IPS-15b (cell line): ENCODE results near the gene GANAB.

Experiments used
- H3K27me3 ChIP-seq: one replicate; pipeline ENCODE4 v1.6.1; 2013; ENCODE audit warnings: low read length; ENCODE audit not compliant: control insufficient read depth, insufficient read depth
- H3K36me3 ChIP-seq: one replicate; pipeline ENCODE4 v1.6.1; 2013; ENCODE audit warnings: low read length; ENCODE audit not compliant: control insufficient read depth, insufficient read depth
- H3K4me1 ChIP-seq: one replicate; pipeline ENCODE4 v1.6.1; 2013; ENCODE audit warnings: mild to moderate bottlenecking, low read length; ENCODE audit not compliant: control insufficient read depth, insufficient read depth
- H3K4me3 ChIP-seq: one replicate; pipeline ENCODE4 v1.5.1; 2013; ENCODE audit warnings: low read depth, low read length
- H3K9ac ChIP-seq: one replicate; pipeline ENCODE4 v1.6.1; 2013; ENCODE audit warnings: low read depth, mild to moderate bottlenecking, low read length
- H3K9me3 ChIP-seq: one replicate; pipeline ENCODE4 v1.6.1; 2013; ENCODE audit warnings: mild to moderate bottlenecking, low read length; ENCODE audit not compliant: control insufficient read depth, insufficient read depth

The GANAB gene

DNA sequence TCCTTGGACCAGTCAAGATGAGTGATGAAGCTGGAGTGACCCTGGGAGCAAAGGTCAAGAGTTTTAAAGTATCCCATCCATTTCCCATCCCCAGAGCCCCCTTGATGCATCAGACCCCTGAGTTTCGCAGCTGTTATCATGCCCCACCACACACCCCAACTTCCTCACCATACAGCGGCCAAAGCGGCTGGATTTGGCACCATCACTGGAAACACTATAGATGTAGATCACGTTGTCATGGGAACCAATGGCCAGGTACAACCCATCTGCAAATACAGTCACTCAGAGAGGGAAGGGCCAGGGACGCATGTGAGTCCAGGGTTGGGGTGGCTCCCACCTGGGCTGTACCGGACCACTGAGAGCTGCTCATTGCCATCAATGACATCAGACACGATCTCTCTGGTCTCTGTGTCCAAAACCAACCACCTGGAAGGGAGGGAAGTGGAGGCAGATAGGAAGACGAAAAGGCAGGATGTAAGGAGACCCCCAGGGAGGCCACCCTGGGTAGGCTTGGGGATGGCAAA, 42.6 kb downstream of the GANAB start:
- peaks cover 5% of the 10 kb centered on the region for H3K36me3 ChIP-seq
- peaks cover 17% of the 10 kb centered on the region for H3K27me3 ChIP-seq
- H3K9me3 ChIP-seq, result no peaks in the 10 kb centered on the region
- H3K4me1 ChIP-seq, result peaks cover 11% of the 10 kb centered on the region
- H3K9ac ChIP-seq, result no peak overlapping the region
- H3K4me3 ChIP-seq, result no peak overlapping the region

DNA sequence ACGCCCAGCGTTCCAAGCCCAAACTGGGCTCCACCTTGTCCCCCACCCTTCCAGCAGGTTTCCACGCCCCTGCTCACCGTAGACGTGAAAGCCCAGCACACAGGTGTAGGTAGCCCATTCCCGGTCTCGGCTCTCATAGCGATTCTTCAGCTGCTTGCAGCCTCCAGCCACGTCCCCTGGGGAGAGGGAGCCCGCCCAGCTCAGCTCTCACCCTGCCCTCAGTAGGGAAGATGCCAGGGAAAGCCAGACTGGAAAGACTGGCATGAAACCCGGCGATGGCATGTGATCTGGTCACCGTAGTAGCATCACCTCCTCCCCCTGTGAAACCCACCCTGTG, 43.4 kb downstream of the GANAB start:
- H3K36me3 ChIP-seq, result peaks cover 9% of the 10 kb centered on the region
- H3K9me3 ChIP-seq, result no peaks in the 10 kb centered on the region
- H3K9ac ChIP-seq, result no peak overlapping the region
- peak overlapping the region; percentile 86 for H3K4me3 ChIP-seq
- H3K27me3 ChIP-seq, result peaks cover 17% of the 10 kb centered on the region
- peaks cover 11% of the 10 kb centered on the region for H3K4me1 ChIP-seq

DNA sequence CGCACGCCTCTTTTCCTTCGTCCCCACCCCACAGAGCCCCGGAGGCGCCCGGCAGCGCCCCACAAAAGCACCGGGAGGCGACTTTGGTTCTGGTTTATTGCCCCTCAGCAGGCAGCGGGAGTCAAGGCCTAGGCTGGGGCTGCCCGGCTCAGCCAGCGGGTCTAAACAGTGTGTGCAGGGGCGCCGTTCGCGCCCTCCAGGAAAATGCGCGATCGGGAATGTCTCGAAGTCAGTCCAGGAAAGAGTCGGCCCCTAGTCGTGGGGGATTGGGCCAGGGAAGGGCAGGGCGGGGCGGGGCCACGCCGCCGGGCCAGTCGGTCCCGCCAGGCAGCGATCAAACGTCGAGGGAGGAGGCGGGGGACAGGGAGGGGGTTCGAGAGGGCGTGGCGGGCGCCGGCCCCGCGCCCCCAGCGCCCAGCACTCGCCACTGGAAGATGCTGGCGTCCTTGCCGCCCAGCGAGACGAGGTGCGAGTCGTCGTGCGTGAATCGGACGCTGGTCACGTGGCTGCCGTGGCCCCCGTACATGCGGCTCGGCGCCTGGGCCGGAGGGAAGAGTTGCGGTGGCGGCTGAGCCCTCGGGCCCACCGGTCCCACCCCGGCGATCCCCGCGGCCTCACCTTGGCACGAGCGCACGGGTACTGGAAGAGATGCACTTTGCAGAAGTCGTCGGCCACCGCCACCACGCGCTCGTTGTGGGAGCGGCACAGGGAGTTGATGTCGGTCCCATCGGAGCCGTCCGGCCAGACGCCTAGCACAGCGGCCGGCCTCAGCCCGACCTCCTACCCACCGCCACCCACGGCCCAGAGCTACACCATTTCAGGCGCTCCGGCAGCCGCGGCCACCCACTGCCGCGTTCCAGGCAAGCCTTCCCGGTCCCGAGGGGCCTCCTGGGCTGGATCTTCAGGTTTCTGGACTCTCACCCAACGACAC, 44.0 kb downstream of the GANAB start:
- no peaks in the 10 kb centered on the region for H3K9me3 ChIP-seq
- peak overlapping the region; percentile 48 for H3K9ac ChIP-seq
- H3K4me1 ChIP-seq, result peaks cover 11% of the 10 kb centered on the region
- H3K27me3 ChIP-seq, result peaks cover 17% of the 10 kb centered on the region
- H3K4me3 ChIP-seq, result peak overlapping the region; percentile 86
- H3K36me3 ChIP-seq, result peaks cover 16% of the 10 kb centered on the region

DNA sequence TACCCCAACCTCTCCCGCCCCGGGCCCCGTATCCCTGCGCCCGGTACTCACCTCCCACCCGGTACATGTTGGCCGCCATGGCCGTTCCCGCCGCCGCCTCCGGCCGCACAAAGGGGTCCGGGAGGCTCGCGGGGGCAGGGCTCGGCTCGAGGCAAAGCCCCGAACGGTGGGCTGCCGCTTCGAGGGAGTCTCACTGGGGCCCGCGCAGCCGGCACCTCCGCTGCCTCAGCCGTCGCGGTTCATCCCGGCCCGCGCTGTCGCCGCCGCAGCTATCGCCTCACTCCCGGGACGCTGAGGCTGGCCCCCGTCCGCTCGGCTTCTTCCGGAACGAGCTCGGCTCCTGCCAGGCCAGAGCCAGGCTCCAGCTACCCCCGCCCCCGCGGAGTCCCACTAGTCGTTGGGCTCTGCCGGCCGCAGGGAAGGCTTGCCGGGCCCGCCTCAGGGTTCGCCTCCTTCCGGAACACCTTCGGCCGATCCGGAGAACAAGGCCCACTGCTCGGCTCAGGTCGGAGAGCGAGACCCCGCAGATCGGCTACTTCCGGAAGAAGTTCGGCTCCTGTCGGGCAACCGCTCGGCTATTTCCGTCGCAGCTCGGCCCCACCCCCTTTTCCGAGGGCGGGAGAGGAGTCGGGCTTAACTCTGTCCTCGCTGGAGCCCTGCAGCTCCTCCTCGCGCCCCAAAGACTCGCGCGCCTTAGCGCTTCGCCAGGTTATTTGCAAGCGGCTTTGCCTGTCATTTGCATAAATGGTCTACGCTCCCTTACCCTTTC, 44.9 kb downstream of the GANAB start, which contains the start of gene MTA2:
Gene MTA2 (minus strand): TSS at position 494 of the 769 bp plus-strand sequence. CDS start 415 bp downstream, at position 79.
- Histone ChIP-seq H3K4me3 (peak within 1 kb of the TSS; percentile 86), H3K36me3 (peaks cover 22% of the 10 kb centered on the region), H3K9ac (peak within 1 kb of the TSS; percentile 87), H3K27me3 (peaks cover 17% of the 10 kb centered on the region), H3K4me1 (peaks cover 11% of the 10 kb centered on the region), H3K9me3 (no peaks in the 10 kb centered on the region)

DNA sequence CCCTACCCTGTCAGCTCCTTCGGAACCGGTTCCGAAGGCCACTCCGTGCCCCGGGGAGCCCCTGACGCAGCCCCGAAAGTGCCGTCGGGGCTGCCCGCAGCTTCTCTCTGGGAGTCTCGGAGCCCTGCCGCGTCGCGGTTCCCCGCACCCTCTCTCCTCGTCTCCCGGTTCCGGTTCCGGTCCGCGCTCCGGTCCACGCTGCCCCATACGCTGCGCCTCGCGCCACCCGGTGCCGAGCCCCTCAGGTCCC, 45.4 kb downstream of the GANAB start:
- H3K4me3 ChIP-seq, result peak overlapping the region; percentile 86
- H3K4me1 ChIP-seq, result peaks cover 11% of the 10 kb centered on the region
- peaks cover 17% of the 10 kb centered on the region for H3K27me3 ChIP-seq
- peak overlapping the region; percentile 87 for H3K9ac ChIP-seq
- peaks cover 25% of the 10 kb centered on the region for H3K36me3 ChIP-seq
- no peaks in the 10 kb centered on the region for H3K9me3 ChIP-seq

DNA sequence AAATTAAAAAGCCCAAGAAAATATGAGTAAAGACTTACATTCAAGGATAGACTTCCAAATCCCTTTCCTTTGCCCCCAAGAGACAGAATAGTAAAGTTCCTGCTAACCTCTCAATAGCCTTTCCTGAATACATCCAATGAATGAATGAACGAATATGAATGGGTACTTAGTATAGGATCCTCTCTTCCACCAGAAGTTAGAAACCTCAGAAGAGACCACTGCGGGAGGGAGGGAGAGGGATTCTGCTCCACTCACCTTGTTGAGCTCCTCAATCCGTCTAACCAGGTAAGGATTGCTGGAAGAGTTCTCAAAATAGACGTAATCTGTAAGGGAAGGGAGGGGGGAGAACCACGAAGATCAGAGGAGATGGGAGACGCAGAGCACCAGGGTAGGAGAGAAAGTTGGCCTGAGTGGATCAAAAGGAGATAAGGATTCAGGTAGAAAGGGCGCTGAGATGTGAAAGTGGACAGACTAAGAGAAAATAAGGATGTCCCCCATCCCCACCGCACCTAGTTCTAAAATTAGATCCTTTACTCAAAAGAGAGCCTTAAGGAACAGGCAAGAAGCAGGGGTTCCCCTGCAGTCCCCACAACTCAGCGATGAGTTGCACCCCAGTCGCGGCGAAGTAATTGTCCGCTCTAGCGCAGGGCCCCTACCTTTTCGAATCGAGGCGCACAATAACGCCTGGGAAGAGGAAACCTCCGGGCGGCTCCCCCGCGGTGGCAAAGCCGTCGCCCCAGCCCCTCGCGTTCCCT, 45.9 kb downstream of the GANAB start:
- Histone ChIP-seq H3K4me1 (peaks cover 11% of the 10 kb centered on the region), H3K27me3 (peaks cover 17% of the 10 kb centered on the region), H3K36me3 (peaks cover 29% of the 10 kb centered on the region), H3K9me3 (no peaks in the 10 kb centered on the region), H3K9ac (peak overlapping the region; percentile 87), H3K4me3 (peak overlapping the region; percentile 86)

DNA sequence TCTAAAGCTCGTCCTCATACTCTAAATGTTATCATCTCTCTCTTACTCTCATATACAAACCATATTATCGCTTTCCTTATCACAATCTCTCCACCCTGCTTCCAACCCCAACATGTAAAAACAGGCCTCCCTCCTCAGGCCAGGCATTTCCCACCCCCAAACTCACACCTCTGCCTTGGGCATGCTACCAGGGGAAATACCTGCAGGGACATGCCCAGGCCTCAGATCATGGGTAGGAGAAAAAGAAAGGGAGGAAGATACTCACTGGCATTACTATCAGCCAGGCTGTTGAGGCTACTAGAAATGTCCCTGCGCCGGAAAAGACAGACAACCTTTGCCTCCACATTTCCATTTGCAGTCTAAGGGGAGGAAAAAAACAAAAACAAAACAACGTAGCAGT, 46.5 kb downstream of the GANAB start:
- Histone ChIP-seq H3K9ac (no peak overlapping the region), H3K4me1 (peaks cover 11% of the 10 kb centered on the region), H3K36me3 (peaks cover 33% of the 10 kb centered on the region), H3K9me3 (no peaks in the 10 kb centered on the region), H3K27me3 (peaks cover 17% of the 10 kb centered on the region), H3K4me3 (peak overlapping the region; percentile 86)

DNA sequence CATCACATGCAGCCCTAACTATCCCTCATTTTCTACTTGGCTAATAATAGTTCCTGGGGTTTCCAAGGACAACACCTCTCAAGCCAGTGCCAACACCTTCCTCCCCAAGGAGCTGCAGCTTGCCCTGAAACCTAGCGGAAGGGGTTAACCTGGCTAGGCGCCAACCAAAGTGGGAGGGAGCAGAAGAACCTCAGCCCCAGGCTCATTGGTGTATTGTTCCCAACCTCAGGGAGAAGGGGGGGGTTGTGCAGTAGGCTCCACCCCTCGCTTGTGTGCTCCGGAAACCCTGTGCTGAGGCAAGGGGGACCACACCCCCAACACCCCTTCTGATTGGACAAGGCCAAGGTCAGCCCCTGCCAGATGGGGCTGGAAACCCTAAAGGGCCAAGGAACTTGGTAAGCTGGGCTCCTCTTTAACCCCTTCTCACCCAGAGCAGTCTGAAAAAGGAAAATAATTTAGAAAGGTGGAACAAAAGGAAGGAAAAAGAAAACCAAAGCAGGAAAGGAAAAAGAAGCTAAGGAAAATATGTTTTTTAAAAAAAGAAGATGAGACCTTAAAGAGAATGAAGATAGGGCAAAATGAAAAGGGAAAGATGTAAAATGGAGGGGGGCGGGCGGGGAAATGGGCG, 47.2 kb downstream of the GANAB start:
- Histone ChIP-seq H3K36me3 (peaks cover 36% of the 10 kb centered on the region), H3K9ac (no peak overlapping the region)

DNA sequence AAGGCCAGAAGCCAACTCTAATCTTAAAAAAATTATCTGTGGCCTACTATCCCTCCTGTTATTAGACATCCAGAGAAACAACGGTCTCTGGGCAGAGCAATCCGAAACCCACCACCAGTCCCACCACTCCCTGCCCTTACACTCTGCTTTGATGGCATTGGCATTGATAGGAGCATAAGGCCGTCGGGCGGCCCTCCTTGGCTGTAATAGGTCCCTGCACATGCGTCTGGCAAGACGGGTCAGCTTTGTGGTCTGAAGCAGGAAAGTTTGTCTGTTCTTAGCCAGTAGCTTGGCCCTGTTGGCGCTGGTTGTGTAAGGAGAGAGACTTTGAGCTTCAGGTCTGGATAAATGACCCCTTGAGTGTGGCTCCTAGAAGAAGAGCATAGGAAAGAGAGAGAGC, 51.3 kb downstream of the GANAB start:
- H3K27me3 ChIP-seq, result no peaks in the 10 kb centered on the region
- peaks cover 12% of the 10 kb centered on the region for H3K4me1 ChIP-seq
- no peak overlapping the region for H3K9ac ChIP-seq
- peaks cover 36% of the 10 kb centered on the region for H3K36me3 ChIP-seq
- no peak overlapping the region for H3K4me3 ChIP-seq
- H3K9me3 ChIP-seq, result no peaks in the 10 kb centered on the region

More for the DNA sequence above, 47.2 kb downstream of the GANAB start:
- H3K9me3 ChIP-seq, result no peaks in the 10 kb centered on the region
- H3K27me3 ChIP-seq, result peaks cover 15% of the 10 kb centered on the region
- peak overlapping the region; percentile 86 for H3K4me3 ChIP-seq
- peaks cover 11% of the 10 kb centered on the region for H3K4me1 ChIP-seq

DNA sequence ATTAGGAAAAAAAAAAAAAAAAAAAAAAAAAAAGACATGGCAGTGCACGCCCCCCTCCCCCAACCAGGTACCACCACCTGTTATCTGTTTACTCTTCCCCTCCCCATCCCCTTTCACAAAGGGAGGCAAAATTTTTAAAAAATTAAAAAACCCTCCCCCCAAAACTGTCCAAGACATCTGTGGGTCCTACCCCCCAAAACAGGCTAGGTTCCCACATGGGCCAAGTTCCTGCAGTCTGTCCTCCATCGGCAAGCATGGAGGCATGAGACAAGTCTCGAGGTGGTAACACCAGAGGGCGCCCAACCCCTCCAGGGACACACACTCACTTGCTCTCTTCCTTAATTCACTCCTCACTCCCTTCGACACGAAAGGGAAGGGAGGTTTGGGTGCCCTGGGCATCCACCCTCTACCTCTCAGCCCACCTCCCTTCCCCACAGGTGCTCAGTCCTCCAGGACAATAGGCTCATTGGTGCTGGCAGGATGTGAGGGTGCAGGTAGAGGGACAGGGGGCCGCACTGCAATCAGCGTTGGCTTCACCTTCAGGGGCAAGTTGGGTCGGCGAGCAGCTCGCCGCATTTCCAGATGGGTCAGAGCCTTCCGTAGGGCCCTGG, 52.9 kb downstream of the GANAB start:
- H3K36me3 ChIP-seq, result peaks cover 34% of the 10 kb centered on the region
- H3K9ac ChIP-seq, result no peak overlapping the region
- H3K27me3 ChIP-seq, result no peaks in the 10 kb centered on the region
- no peak overlapping the region for H3K4me3 ChIP-seq
- H3K4me1 ChIP-seq, result peaks cover 4% of the 10 kb centered on the region
- no peaks in the 10 kb centered on the region for H3K9me3 ChIP-seq

DNA sequence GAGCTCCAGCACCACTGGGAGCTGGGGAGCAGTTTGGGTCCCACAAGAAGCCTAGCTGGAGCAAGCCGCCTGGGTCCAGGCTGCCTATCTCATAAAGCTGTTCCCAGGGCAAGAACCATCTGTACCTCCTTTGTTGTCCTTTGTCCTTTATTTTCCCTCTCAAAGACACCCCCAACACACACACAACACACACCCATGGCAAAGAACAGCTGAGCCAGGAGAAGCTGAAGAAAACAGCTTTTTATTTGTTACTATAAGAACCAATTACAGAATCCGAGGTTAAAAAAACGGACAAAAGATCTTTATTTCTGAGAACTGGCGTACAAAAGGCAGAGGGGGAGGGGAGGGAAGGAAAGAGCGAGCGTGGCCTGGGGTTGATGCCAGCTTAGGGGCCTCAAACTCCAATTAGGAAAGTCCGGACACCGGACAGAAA, 53.4 kb downstream of the GANAB start:
- Histone ChIP-seq H3K27me3 (no peaks in the 10 kb centered on the region), H3K9me3 (no peaks in the 10 kb centered on the region), H3K36me3 (peaks cover 32% of the 10 kb centered on the region), H3K9ac (no peak overlapping the region), H3K4me1 (peaks cover 4% of the 10 kb centered on the region), H3K4me3 (no peak overlapping the region)
